GM21423 (cell line): Measurements from ENCODE around the gene CCL4L2.
"Not testable (repeated sequence)": the region's sequence is repeated elsewhere in the genome, so short reads cannot be mapped to it uniquely, and the experiment has no call there.

Source experiments
- ATAC-seq: cut with Tn5 transposase; IDR thresholded peaks from one replicate; pipeline ENCODE4 v1.9.1; 2021; ENCODE audit warnings: mild to moderate bottlenecking, moderate library complexity; ENCODE audit not compliant: unreplicated experiment

CCL4L2 gene

GRCh38 chr17:36219556-36219955 lies 8.7 kb downstream of the CCL4L2 start:
- ATAC-seq = not testable (repeated sequence)

GRCh38 chr17:36220737-36221580 lies 10.1 kb downstream of the CCL4L2 start:
- not testable (repeated sequence) for ATAC-seq

GRCh38 chr17:36221581-36222100 lies 10.8 kb downstream of the CCL4L2 start:
- ATAC-seq = not testable (repeated sequence)

- not testable (repeated sequence) for ATAC-seq
Observed at GRCh38 chr17:36222967-36223366, 12.1 kb downstream of the CCL4L2 start.

- ATAC-seq = not testable (repeated sequence)
Observed at GRCh38 chr17:36229644-36230043, 18.8 kb downstream of the CCL4L2 start.

- ATAC-seq = not testable (repeated sequence)
Observed at GRCh38 chr17:36242046-36242445, 31.2 kb downstream of the CCL4L2 start.
